GM19395 (cell line): ENCODE results near the gene POU1F1.
"Not testable (repeated sequence)": the region's sequence is repeated elsewhere in the genome, so short reads cannot be mapped to it uniquely, and the experiment has no call there.

Experiments
- ATAC-seq: cut with Tn5 transposase; IDR thresholded peaks from one replicate; pipeline ENCODE4 v1.9.1; 2021; ENCODE audit warnings: mild to moderate bottlenecking, moderate library complexity; ENCODE audit not compliant: unreplicated experiment

The POU1F1 gene

GRCh38 chr3:87276484-87276883, at the start of gene POU1F1:
POU1F1 (minus strand) TSS chr3:87276584; CDS start chr3:87276462, 122 bp downstream.
- no peak for ATAC-seq

DNA sequence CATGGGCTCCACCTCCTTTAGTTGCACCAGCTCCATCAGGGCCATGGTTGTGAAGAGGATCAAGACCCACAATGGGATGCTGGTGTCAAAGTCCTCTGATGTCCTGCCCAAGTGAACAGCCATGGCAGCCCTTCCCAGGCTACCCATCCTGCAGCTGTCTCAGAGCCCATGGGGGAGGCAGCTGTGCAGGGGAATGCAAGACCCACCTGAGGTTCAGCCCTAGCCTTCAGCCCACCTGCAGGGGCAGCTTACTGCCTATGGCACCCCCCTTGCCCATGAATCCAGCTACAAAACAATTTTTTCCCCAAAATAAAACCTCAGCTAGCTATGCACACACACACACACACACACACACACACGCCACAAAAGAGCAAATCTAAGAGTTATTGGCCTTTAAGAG, 48.2 kb upstream of the POU1F1 start:
- ATAC-seq = no peak

- ATAC-seq = no peak
Measured at GRCh38 chr3:87320756-87321626, 44.6 kb upstream of the POU1F1 start.

DNA sequence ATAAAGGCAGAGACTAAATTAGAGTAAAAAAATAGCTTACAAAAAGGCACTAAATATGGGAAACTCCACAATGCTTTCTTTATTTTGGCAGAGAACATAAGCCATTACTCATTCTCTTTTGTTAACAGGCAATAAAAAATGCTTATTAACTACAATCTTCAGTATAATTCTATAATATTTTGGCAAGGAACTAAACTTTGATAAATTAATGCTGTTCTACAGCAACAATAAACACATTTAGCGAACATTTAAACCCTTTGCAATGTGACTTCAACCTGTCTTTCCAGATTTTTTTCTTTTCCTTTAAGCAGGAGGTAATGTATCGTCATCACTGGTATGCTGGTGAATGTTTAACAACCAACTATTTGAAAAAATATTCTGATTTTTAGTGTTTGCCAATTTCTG, 42.2 kb upstream of the POU1F1 start:
- no peak for ATAC-seq

DNA sequence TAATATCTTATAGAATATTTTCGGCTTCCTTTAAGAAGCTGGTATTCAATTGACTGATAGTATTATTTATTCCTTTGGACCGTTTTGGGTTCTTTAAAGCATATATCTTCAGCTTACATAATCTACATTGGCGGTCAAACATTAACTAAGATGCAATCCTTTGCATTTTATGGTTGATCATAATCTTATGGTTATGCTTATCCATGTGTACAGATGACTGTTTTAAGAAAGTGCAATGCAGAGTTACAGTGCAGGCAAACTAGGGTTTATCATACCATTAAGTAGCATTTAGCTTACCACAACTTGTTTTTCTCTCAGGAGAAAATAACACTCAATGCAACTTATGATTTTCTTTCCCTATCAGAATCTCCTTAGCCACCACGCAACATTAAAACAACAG, 41.4 kb upstream of the POU1F1 start:
- ATAC-seq = no peak

GRCh38 chr3:87313641-87314040, 37.3 kb upstream of the POU1F1 start:
- no peak for ATAC-seq

DNA sequence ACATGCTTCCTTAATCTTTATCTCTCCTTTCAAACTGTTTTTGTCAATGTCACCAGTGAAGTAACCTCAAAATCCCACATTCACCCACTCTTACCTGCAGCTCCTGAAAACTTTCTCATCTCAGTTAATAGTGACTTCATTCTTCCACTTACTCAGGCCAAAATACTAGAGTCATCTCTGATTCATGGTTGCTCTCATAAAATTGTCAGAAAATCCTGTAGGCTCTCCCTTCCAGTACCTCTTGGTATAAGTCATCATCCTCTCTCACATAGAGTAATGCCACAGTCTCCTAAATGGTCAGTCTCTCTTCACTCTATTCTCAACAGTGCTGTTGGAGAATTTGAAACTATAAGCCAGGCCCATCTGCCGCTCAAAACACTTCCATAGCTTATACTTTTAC, 34.9 kb upstream of the POU1F1 start:
- no peak for ATAC-seq

DNA sequence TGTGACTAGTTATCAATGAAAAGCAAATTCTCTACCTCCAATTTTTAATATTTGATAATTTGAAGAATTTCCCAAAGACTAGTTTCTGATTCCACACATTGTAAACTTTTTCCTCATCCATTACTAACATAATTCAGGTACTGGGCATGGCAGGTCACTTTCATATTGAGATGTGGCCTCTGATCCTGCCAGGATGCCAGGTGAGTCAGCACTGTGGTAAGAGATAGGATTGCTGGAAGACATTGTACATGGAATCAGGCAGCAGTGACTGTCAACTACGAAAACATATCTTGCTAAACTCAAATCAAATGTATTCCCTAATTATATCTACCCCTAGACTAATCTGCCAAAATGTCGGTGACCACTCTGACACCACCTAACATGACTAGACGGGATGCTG, 33.2 kb upstream of the POU1F1 start:
- no peak for ATAC-seq

GRCh38 chr3:87307805-87308204, 31.4 kb upstream of the POU1F1 start:
- peak; percentile 85 for ATAC-seq

DNA sequence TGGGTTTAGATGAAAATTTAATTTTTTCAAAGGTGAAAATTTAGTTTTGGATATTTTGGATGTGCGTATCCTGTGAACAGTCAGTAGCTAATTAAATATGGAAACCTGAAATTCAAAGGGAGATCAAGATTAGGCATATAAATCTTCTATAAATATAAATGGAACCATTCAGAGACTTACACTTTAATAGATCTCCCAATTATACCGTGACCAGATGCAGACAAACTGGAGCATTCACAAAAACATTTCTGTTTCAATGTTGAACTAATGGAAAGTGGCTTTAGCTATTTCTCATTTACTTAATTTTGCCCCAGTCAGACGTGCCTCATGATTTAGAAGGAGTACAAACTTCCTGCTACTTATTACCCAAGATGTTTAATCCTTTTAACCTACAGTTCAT, 29.1 kb upstream of the POU1F1 start:
- no peak for ATAC-seq

- not testable (repeated sequence) for ATAC-seq
Measured at GRCh38 chr3:87305031-87305430, 28.6 kb upstream of the POU1F1 start.

DNA sequence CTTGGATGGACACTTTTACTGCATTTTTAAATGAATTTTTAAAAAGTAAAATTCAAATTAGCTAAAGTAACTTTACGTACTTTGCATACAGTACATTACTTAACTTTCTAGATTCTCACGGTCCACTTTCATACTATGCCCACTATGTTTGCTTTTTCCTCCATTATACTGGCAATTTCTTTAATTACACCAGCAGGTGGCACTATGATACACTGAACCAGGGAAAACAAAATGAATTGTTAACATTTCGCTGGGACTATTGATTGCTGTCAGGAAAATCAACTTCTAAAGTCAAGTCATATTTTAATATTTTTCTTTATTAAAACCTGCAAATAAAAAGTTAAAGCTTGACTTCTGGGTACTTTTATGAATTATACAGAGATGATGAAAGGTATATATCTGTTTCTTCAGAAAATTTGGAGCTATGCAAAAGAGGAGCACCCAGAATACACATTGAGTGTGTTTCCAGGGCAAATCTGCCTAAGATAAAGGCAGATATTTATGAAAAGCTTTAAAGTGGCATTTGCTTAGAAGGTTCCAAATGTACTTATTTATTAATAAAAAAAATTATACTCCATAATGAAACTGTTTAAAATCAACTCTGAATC, 21.8 kb upstream of the POU1F1 start:
- ATAC-seq = peak; percentile 87

DNA sequence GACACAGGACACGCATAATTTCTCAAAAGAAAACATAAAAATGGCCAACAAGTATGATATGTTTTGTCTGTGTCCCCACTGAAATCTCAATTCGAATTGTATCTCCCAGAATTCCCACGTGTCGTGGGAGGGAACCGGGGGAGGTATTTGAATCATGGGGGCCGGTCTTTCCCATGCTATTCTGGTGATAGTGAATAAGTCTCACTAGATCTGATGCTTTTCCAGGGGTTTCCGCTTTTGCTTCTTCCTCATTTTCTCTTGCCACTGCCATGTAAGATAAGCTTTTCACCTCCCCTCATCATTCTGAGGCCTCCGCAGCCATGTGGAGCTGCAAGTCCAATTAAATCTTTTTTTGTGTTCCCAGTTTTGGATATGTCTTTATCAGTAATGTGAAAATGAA, 12.1 kb upstream of the POU1F1 start:
- ATAC-seq = no peak

GRCh38 chr3:87287011-87287410, 10.6 kb upstream of the POU1F1 start:
- ATAC-seq = no peak

GRCh38 chr3:87272718-87273341, 3.6 kb downstream of the POU1F1 start:
- peak; percentile 83 for ATAC-seq

DNA sequence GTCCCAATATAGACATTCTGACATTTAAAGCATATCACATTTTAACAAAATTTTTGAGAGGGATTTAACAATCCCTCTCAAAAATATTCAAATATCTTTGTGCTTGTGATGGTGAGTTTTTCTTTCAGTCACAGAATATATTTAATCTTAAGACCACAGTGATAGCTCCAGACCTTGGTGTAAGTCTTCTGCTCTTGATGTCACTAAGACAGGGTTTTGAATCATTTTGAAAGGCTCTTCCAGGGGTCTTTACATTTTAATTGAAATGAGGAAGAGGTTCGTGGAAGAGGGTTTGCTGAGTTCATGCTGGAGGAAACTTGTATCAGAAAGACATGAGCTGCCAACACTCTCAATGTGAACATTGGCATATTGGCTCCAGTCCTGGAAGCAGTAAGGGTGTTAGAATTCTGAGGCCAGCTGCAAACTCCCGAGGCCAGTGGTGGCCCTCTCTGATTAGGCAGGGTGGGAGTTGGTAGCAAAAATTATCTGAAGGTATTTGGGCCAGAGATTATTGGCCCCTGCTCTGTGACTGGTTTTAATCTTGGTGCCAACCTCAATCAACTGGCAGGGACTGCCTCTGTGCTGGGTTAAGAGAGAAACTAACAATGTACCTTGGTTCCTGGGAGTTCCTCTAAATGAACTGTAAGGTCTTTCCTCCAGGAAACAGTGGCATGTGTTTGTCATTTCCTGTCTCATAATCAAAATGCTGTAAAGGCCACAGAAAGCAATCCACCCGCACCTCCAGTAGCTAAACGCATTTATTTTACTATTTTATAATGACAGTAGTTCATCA, 5.3 kb downstream of the POU1F1 start:
- ATAC-seq = no peak

DNA sequence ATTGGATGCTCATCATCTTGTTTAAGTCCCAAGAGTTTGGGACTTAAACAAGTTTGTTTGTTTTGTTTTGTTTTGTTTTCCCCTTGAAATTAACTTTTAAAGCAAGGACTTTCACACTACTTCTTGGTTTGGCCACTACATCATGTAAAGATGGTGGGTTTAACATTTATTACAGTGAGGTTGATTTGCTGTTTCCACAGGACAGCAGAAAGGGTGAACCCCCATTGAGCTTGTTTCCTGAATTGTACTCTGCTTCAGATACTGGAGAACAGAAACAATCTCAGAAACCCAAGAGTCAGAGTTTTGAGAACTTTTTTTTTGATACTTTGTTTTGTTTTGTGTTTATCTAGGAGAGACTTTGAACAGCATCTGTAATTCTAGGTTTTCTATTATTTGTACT, 6.7 kb downstream of the POU1F1 start:
- ATAC-seq = no peak

DNA sequence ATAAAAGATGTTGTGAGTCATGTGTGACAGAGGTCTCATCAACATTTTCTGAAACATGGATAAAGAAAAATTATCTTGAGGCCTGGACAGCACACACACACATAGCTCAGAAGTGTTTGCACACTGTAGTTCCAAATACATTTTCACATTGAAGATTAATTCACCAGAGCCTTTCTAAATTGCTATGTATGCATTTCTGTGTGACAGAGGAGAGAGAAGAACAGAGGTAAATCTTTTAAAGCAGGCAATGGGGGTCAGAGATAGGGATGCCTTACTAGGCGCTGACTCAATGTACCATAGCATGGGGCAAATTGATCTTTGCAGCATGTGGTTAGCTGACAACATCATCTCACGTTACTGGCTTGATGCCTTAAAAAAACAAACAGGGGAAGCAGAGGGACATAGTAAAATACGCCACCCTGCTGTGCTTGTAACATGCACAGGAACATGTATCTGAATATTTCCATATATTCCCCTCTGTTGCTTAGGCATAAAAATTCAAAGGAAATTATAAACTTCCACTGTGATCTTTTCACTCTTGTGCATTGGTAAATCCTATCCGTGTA, 7.7 kb downstream of the POU1F1 start:
- no peak for ATAC-seq

GRCh38 chr3:87267953-87268645, 8.3 kb downstream of the POU1F1 start:
- no peak for ATAC-seq

- ATAC-seq = no peak
Measured at GRCh38 chr3:87261925-87262324, 14.5 kb downstream of the POU1F1 start.
